GM19438 (cell line): ENCODE measurements around the gene STK17B.
"Not testable (repeated sequence)": the region's sequence is repeated elsewhere in the genome, so short reads cannot be mapped to it uniquely, and the experiment has no call there.

ENCODE experiments used
- ATAC-seq: cut with Tn5 transposase; IDR thresholded peaks from one replicate; pipeline ENCODE4 v1.9.1; 2021; ENCODE audit warnings: low read depth; ENCODE audit not compliant: unreplicated experiment

The STK17B gene

GRCh38 chr2:196171248-196171871 is at the start of gene STK17B:
Gene STK17B (minus strand): TSS chr2:196171578. CDS start chr2:196163383, 8,195 bp downstream.
- ATAC-seq: peak; percentile 50

- no peak for ATAC-seq
Observed at GRCh38 chr2:196220671-196221070, 49.3 kb upstream of the STK17B start.

GRCh38 chr2:196219671-196220070 is 48.3 kb upstream of the STK17B start:
- no peak for ATAC-seq

GRCh38 chr2:196218106-196218505 is 46.7 kb upstream of the STK17B start:
- no peak for ATAC-seq

GRCh38 chr2:196217116-196217515 is 45.7 kb upstream of the STK17B start:
- ATAC-seq: peak; percentile 69

- no peak for ATAC-seq
Observed at GRCh38 chr2:196215376-196215775, 44.0 kb upstream of the STK17B start.

GRCh38 chr2:196214156-196214555 is 42.8 kb upstream of the STK17B start:
- ATAC-seq: no peak

- ATAC-seq: no peak
Observed at GRCh38 chr2:196213252-196213980, 42.0 kb upstream of the STK17B start.

- ATAC-seq: no peak
Observed at GRCh38 chr2:196208915-196209314, 37.5 kb upstream of the STK17B start.

GRCh38 chr2:196206804-196207203 is 35.4 kb upstream of the STK17B start:
- ATAC-seq: no peak

- no peak for ATAC-seq
Observed at GRCh38 chr2:196205881-196206435, 34.6 kb upstream of the STK17B start.

GRCh38 chr2:196205011-196205766 is 33.8 kb upstream of the STK17B start:
- no peak for ATAC-seq

- ATAC-seq: no peak
Observed at GRCh38 chr2:196201229-196202009, 30.0 kb upstream of the STK17B start.

GRCh38 chr2:196200557-196200956 is 29.2 kb upstream of the STK17B start:
- ATAC-seq: peak; percentile 98

- no peak for ATAC-seq
Observed at GRCh38 chr2:196195758-196196157, 24.4 kb upstream of the STK17B start.

GRCh38 chr2:196195302-196195701 is 23.9 kb upstream of the STK17B start:
- no peak for ATAC-seq

GRCh38 chr2:196191541-196191940 is 20.2 kb upstream of the STK17B start:
- no peak for ATAC-seq

- ATAC-seq: no peak
Observed at GRCh38 chr2:196187898-196188458, 16.6 kb upstream of the STK17B start.

GRCh38 chr2:196187175-196187700 is 15.9 kb upstream of the STK17B start:
- not testable (repeated sequence) for ATAC-seq
